K562 (cell line): ENCODE measurements around the gene SLC30A1. TPM values are rescaled to one million over a fixed set of nuclear protein-coding genes. Genes with fewer than 3 reads are reported as not detected.

Source experiments
- BACH1 ChIP-seq: fragments of 200-800 bp; sonication (Bioruptor generic); IDR thresholded peaks from 2 replicates; pipeline ENCODE4 v1.6.1; 2016; ENCODE audit warnings: missing genetic modification characterization, missing compliant biosample characterization
- BRD4 ChIP-seq: fragments of 200-600 bp; sonication (generic); IDR thresholded peaks from 2 replicates; pipeline ENCODE4 v1.6.1; 2017; ENCODE audit warnings: inconsistent platforms
- CXXC5 ChIP-seq: fragments of 250-450 bp; sonication (Bioruptor Pico); IDR thresholded peaks from 2 replicates; pipeline ENCODE4 v1.8.0; 2022; ENCODE audit warnings: inconsistent platforms, mild to moderate bottlenecking, moderate library complexity
- DMBX1 ChIP-seq: fragments of 250-450 bp; sonication (Bioruptor Pico); IDR thresholded peaks from 2 replicates; pipeline ENCODE4 v1.8.0; 2022; ENCODE audit warnings: inconsistent platforms, mild to moderate bottlenecking, moderate library complexity, borderline replicate concordance
- ELF2 ChIP-seq: fragments of 250-450 bp; sonication (Bioruptor Pico); IDR thresholded peaks from 2 replicates; pipeline ENCODE4 v1.5.0; 2021; ENCODE audit warnings: mild to moderate bottlenecking
- ETV6 ChIP-seq, 3 experiments: fragments of 150-350 bp in 1 of 3; sonication (generic) in 1 of 3; formaldehyde crosslinking in 1 of 3; IDR thresholded peaks; 2 replicates each; pipeline versions ENCODE4 v1.6.1 to v1.8.0; 2014 to 2022; ENCODE audit warnings: borderline replicate concordance in 2 of 3, low read depth in 2 of 3, antibody characterized with exemption in 1 of 3, low read length in 1 of 3, mild to moderate bottlenecking in 1 of 3, missing genetic modification reagents in 1 of 3
- HDAC3 ChIP-seq: fragments of 450-650 bp; IDR thresholded peaks from 2 replicates; pipeline ENCODE4 v1.6.1; 2018; ENCODE audit warnings: borderline replicate concordance, mild to moderate bottlenecking, moderate library complexity; ENCODE audit not compliant: partially characterized antibody
- HMG20B ChIP-seq: fragments of 250-450 bp; sonication (Bioruptor Pico); IDR thresholded peaks from 2 replicates; pipeline ENCODE4 v1.5.0; 2021; ENCODE audit warnings: mild to moderate bottlenecking
- HOXB6 ChIP-seq: fragments of 250-450 bp; sonication (Bioruptor Pico); IDR thresholded peaks from 2 replicates; pipeline ENCODE4 v1.5.1; 2022; ENCODE audit warnings: mild to moderate bottlenecking, borderline replicate concordance
- JUN ChIP-seq, 2 experiments: sonication (generic) in 1 of 2; formaldehyde crosslinking in 1 of 2; IDR thresholded peaks; 2 replicates each; pipeline versions ENCODE4 v1.6.1 to v1.8.0; 2012 to 2022; ENCODE audit warnings: borderline replicate concordance in 2 of 2, mild to moderate bottlenecking in 2 of 2, improper control_type of control experiment in 1 of 2, low read depth in 1 of 2, low read length in 1 of 2, missing genetic modification reagents in 1 of 2
- LARP7 ChIP-seq: fragments of 450-650 bp; IDR thresholded peaks from 2 replicates; pipeline ENCODE4 v1.6.1; 2016
- NR2C1 ChIP-seq, 2 experiments: fragments of 450-650 bp; IDR thresholded peaks; 2 replicates each; pipeline ENCODE4 v1.6.1; 2017; ENCODE audit warnings: mild to moderate bottlenecking in 2 of 2, antibody characterized with exemption in 1 of 2, inconsistent platforms in 1 of 2, missing compliant biosample characterization in 1 of 2, missing genetic modification characterization in 1 of 2
- NR2C2 ChIP-seq, 2 experiments: fragments of 200-800 bp in 1 of 2; sonication (Bioruptor generic) in 1 of 2; sonication (generic) in 1 of 2; formaldehyde crosslinking in 1 of 2; IDR thresholded peaks; 2 replicates each; pipeline versions ENCODE4 v1.6.1 to v1.8.0; 2016 to 2022; ENCODE audit warnings: mild to moderate bottlenecking in 1 of 2, missing compliant biosample characterization in 1 of 2, missing genetic modification characterization in 1 of 2, missing genetic modification reagents in 1 of 2
- TEAD2 ChIP-seq: fragments of 450-650 bp; IDR thresholded peaks from 2 replicates; pipeline ENCODE4 v1.6.1; 2016; ENCODE audit warnings: missing genetic modification characterization, control low read depth, missing compliant biosample characterization
- YBX1 ChIP-seq: fragments of 450-650 bp; IDR thresholded peaks from 2 replicates; pipeline ENCODE4 v1.7.1; 2016; ENCODE audit warnings: mild to moderate bottlenecking
- polyA plus RNA-seq, 8 experiments: library from polyadenylated mRNA; depleted of rRNA in 4 of 8; stranded (reverse) in 5 of 8; unstranded in 3 of 8; fragments of >200 nt; fragmentation: Nextera tagmentation in 2 of 8; fragmentation: Illumina TruSeq in 1 of 8; extraction: Ambion mirVana in 2 of 8; extraction: Trizol in 1 of 8; gene quantifications; 2 replicates each; pipeline versions ENCODE4 v1.2.1 to v1.2.3, GENCODE V29; 2011 to 2014; ENCODE audit warnings: inconsistent platforms in 1 of 8, missing spikeins in 1 of 8
- total RNA-seq, 7 experiments: library from RNA; depleted of rRNA in 6 of 7; stranded (reverse); fragments of >200 nt in 6 of 7; fragmentation: Illumina TruSeq in 2 of 7; extraction: Trizol in 2 of 7; gene quantifications; 2 replicates each; pipeline versions ENCODE4 v1.2.1 to v1.2.3, GENCODE V29; 2011 to 2021; ENCODE audit warnings: low replicate concordance in 1 of 7
- TF ChIP-seq, protein P1 (sequence below): fragments of 250-450 bp; sonication (Bioruptor Pico); IDR thresholded peaks from 2 replicates; pipeline ENCODE4 v1.4.0; 2020
- TF ChIP-seq, protein P2 (sequence below): fragments of 450-650 bp; IDR thresholded peaks from 2 replicates; pipeline ENCODE4 v1.7.1; 2018; ENCODE audit warnings: mild to moderate bottlenecking, low read depth; ENCODE audit not compliant: partially characterized antibody
- TF ChIP-seq, protein P3 (sequence below): fragments of 250-450 bp; sonication (Bioruptor Pico); IDR thresholded peaks from 2 replicates; pipeline ENCODE4 v1.5.1; 2021; ENCODE audit warnings: mild to moderate bottlenecking
- TF ChIP-seq, protein P4 (sequence below): fragments of 450-650 bp; conservative IDR thresholded peaks from 2 replicates; pipeline ENCODE4 v1.6.1; 2016; ENCODE audit warnings: missing genetic modification characterization, low read depth, mild to moderate bottlenecking, missing compliant biosample characterization, moderate library complexity

The SLC30A1 gene
- total and polyA plus RNA-seq, 9 of the 15 experiments (the other 6 are each of a cell fraction or from before 2014, with no cell fraction given), result 4.1 to 14.4 (median 6.6) TPM

DNA sequence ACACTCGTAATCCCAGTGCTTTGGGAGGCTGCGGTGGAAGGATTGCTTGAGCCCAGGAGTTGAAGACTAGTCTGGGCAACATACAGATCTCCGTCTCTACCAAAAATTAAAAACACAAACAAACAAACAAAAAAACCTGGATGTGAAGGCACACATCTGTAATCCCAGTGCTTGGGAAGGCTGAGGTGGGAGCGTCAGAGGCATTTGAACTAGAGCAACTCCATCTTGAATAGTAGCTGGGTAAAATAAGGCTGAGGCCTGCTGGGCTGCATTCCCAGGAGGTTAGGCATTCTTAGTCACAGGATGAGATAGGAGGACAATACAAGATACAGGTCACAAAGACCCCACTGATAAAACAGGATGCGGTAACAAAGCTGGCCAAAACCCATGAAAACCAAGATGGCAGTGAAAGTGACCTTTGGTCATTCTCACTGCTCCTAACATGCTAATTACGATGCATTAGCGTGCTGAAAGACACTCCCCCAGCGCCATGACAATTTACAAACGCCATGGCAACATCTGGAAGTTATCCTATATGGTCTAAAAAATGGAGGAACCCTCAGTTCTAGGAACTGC is 53.8 kb downstream of the SLC30A1 start (continued):
- no peak for TF ChIP-seq NR2C2 (CRISPR knock-in tag; IDR thresholded peaks at IDR 0.05)
- TF ChIP-seq NR2C2 (tag; IDR thresholded peaks at IDR 0.05), result peak; percentile 64; the same call in 1 of the 2 replicates
- no peak for TF ChIP-seq BRD4
- no peak for TF ChIP-seq NR2C1 (IDR thresholded peaks at IDR 0.05)
- peak; percentile 84 for TF ChIP-seq NR2C1 (tag; IDR thresholded peaks at IDR 0.05)
- no peak for TF ChIP-seq HOXB6 (CRISPR knock-in tag)
- no peak for TF ChIP-seq YBX1
- no peak for TF ChIP-seq JUN (IDR thresholded peaks at IDR 0.05; ENCODE audit: borderline replicate concordance, low read depth, low read length)
- no peak for TF ChIP-seq JUN (CRISPR knock-in tag; IDR thresholded peaks at IDR 0.05; ENCODE audit: borderline replicate concordance)
- TF ChIP-seq, protein P1, sequence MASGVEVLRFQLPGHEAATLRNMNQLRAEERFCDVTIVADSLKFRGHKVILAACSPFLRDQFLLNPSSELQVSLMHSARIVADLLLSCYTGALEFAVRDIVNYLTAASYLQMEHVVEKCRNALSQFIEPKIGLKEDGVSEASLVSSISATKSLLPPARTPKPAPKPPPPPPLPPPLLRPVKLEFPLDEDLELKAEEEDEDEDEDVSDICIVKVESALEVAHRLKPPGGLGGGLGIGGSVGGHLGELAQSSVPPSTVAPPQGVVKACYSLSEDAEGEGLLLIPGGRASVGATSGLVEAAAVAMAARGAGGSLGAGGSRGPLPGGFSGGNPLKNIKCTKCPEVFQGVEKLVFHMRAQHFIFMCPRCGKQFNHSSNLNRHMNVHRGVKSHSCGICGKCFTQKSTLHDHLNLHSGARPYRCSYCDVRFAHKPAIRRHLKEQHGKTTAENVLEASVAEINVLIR (CRISPR knock-in tag), result peak; percentile 51; the same call in 1 of the 2 replicates
- no peak for TF ChIP-seq LARP7
- TF ChIP-seq, protein P2, sequence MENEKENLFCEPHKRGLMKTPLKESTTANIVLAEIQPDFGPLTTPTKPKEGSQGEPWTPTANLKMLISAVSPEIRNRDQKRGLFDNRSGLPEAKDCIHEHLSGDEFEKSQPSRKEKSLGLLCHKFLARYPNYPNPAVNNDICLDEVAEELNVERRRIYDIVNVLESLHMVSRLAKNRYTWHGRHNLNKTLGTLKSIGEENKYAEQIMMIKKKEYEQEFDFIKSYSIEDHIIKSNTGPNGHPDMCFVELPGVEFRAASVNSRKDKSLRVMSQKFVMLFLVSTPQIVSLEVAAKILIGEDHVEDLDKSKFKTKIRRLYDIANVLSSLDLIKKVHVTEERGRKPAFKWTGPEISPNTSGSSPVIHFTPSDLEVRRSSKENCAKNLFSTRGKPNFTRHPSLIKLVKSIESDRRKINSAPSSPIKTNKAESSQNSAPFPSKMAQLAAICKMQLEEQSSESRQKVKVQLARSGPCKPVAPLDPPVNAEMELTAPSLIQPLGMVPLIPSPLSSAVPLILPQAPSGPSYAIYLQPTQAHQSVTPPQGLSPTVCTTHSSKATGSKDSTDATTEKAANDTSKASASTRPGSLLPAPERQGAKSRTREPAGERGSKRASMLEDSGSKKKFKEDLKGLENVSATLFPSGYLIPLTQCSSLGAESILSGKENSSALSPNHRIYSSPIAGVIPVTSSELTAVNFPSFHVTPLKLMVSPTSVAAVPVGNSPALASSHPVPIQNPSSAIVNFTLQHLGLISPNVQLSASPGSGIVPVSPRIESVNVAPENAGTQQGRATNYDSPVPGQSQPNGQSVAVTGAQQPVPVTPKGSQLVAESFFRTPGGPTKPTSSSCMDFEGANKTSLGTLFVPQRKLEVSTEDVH, result no peak
- TF ChIP-seq, protein P3, sequence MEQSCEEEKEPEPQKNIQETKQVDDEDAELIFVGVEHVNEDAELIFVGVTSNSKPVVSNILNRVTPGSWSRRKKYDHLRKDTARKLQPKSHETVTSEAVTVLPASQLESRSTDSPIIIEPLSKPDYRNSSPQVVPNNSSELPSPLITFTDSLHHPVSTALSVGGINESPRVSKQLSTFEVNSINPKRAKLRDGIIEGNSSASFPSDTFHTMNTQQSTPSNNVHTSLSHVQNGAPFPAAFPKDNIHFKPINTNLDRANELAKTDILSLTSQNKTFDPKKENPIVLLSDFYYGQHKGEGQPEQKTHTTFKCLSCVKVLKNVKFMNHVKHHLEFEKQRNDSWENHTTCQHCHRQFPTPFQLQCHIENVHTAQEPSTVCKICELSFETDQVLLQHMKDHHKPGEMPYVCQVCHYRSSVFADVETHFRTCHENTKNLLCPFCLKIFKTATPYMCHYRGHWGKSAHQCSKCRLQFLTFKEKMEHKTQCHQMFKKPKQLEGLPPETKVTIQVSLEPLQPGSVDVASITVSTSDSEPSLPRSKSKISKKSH (CRISPR knock-in tag), result no peak
- TF ChIP-seq, protein P4, sequence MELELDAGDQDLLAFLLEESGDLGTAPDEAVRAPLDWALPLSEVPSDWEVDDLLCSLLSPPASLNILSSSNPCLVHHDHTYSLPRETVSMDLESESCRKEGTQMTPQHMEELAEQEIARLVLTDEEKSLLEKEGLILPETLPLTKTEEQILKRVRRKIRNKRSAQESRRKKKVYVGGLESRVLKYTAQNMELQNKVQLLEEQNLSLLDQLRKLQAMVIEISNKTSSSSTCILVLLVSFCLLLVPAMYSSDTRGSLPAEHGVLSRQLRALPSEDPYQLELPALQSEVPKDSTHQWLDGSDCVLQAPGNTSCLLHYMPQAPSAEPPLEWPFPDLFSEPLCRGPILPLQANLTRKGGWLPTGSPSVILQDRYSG (tag), result peak; percentile 94
- peak; percentile 92 for TF ChIP-seq DMBX1 (CRISPR knock-in tag)
- no peak for TF ChIP-seq ETV6 (IDR thresholded peaks at IDR 0.05; ENCODE audit: borderline replicate concordance in 1 of 2, low read depth in 2 of 2, low read length in 1 of 2)
- no peak for TF ChIP-seq ETV6 (CRISPR knock-in tag; IDR thresholded peaks at IDR 0.05; ENCODE audit: borderline replicate concordance)
- TF ChIP-seq BACH1 (tag), result peak; percentile 78
- TF ChIP-seq HDAC3, result no peak
- peak; percentile 82 for TF ChIP-seq TEAD2 (tag)
- TF ChIP-seq HMG20B (CRISPR knock-in tag), result no peak
- peak; percentile 62 for TF ChIP-seq CXXC5
- no peak for TF ChIP-seq ELF2
